HG03432 (cell line): ENCODE data around the gene FRA10AC1.
"Not testable (repeated sequence)": the region's sequence is repeated elsewhere in the genome, so short reads cannot be mapped to it uniquely, and the experiment has no call there.

Source experiments
- ATAC-seq: cut with Tn5 transposase; IDR thresholded peaks from one replicate; pipeline ENCODE4 v1.9.1; 2021; ENCODE audit warnings: mild to moderate bottlenecking, moderate library complexity; ENCODE audit not compliant: unreplicated experiment

Gene FRA10AC1

GRCh38 chr10:93703841-93704240, 1.4 kb upstream of the FRA10AC1 start:
- ATAC-seq: no peak

- peak; percentile 17 for ATAC-seq
Measured at GRCh38 chr10:93703066-93703465, 674 bp upstream of the FRA10AC1 start.

- ATAC-seq: peak; percentile 28
Measured at GRCh38 chr10:93701866-93702209, 554 bp downstream of the FRA10AC1 start.

- ATAC-seq: no peak
Measured at GRCh38 chr10:93697207-93697606, 5.2 kb downstream of the FRA10AC1 start.

GRCh38 chr10:93696582-93696981, 5.8 kb downstream of the FRA10AC1 start:
- ATAC-seq: not testable (repeated sequence)

- ATAC-seq: no peak
Measured at GRCh38 chr10:93695740-93696139, 6.7 kb downstream of the FRA10AC1 start.

- no peak for ATAC-seq
Measured at GRCh38 chr10:93687737-93688136, 14.7 kb downstream of the FRA10AC1 start.

- no peak for ATAC-seq
Measured at GRCh38 chr10:93680412-93681047, 21.9 kb downstream of the FRA10AC1 start.

- ATAC-seq: no peak
Measured at GRCh38 chr10:93678805-93679587, 23.4 kb downstream of the FRA10AC1 start.

- no peak for ATAC-seq
Measured at GRCh38 chr10:93678386-93678785, 24.0 kb downstream of the FRA10AC1 start.

GRCh38 chr10:93673791-93674190, 28.6 kb downstream of the FRA10AC1 start:
- ATAC-seq: no peak

GRCh38 chr10:93672890-93673289, 29.5 kb downstream of the FRA10AC1 start:
- no peak for ATAC-seq

- ATAC-seq: no peak
Measured at GRCh38 chr10:93672022-93672678, 30.2 kb downstream of the FRA10AC1 start.

GRCh38 chr10:93671042-93671441, 31.4 kb downstream of the FRA10AC1 start:
- ATAC-seq: no peak

- no peak for ATAC-seq
Measured at GRCh38 chr10:93670372-93670771, 32.0 kb downstream of the FRA10AC1 start.

- ATAC-seq: no peak
Measured at GRCh38 chr10:93667795-93668194, 34.6 kb downstream of the FRA10AC1 start.

- no peak for ATAC-seq
Measured at GRCh38 chr10:93666030-93666429, 36.4 kb downstream of the FRA10AC1 start.

- no peak for ATAC-seq
Measured at GRCh38 chr10:93657757-93658156, 44.6 kb downstream of the FRA10AC1 start.

GRCh38 chr10:93656155-93656554, 46.2 kb downstream of the FRA10AC1 start:
- no peak for ATAC-seq

GRCh38 chr10:93654201-93654600, 48.2 kb downstream of the FRA10AC1 start:
- no peak for ATAC-seq

- ATAC-seq: no peak
Measured at GRCh38 chr10:93652857-93653256, 49.5 kb downstream of the FRA10AC1 start.

GRCh38 chr10:93639791-93640190, 62.6 kb downstream of the FRA10AC1 start:
- ATAC-seq: no peak
